NCI-H82 treated with DMSO at 0.1 percent for 48 hours (cell line): ENCODE measurements around the gene NETO2.

ENCODE experiments used
- DNase-seq: peaks from one replicate; lab custom pipeline; 2025; ENCODE audit not compliant: unreplicated experiment; lab: John Stamatoyannopoulos, UW

The NETO2 gene

GRCh38 chr16:47047524-47048203, 96.1 kb downstream of the NETO2 start:
- DNase-seq = no peak

- DNase-seq = no peak
These were observed 96.8 kb downstream of the NETO2 start for GRCh38 chr16:47046726-47047523.

GRCh38 chr16:47045459-47045858, 98.3 kb downstream of the NETO2 start:
- no peak for DNase-seq

- no peak for DNase-seq
These were observed 98.7 kb downstream of the NETO2 start for GRCh38 chr16:47045023-47045422.

- DNase-seq = no peak
These were observed 99.6 kb downstream of the NETO2 start for GRCh38 chr16:47043970-47044684.

- no peak for DNase-seq
These were observed 100.5 kb downstream of the NETO2 start for GRCh38 chr16:47043200-47043599.

GRCh38 chr16:47037746-47038458, 105.8 kb downstream of the NETO2 start:
- DNase-seq = peak; percentile 20

GRCh38 chr16:47037396-47037745, 106.4 kb downstream of the NETO2 start:
- DNase-seq = no peak

GRCh38 chr16:47036201-47036600, 107.5 kb downstream of the NETO2 start:
- no peak for DNase-seq

- DNase-seq = no peak
These were observed 108.3 kb downstream of the NETO2 start for GRCh38 chr16:47035436-47035835.

- DNase-seq = no peak
These were observed 109.3 kb downstream of the NETO2 start for GRCh38 chr16:47034455-47034854.

- no peak for DNase-seq
These were observed 110.6 kb downstream of the NETO2 start for GRCh38 chr16:47033176-47033575.

GRCh38 chr16:47029724-47030123, 114.0 kb downstream of the NETO2 start:
- DNase-seq = no peak

- DNase-seq = no peak
These were observed 114.9 kb downstream of the NETO2 start for GRCh38 chr16:47028767-47029377.
